IMR-90 (cell line): ENCODE measurements around the gene NKX6-2. TPM values are rescaled to one million over a fixed set of nuclear protein-coding genes. Genes with fewer than 3 reads are reported as not detected.

ENCODE experiments used
- ATAC-seq: fragments of 200-7000 bp; cut with Tn5 transposase; 2 replicates; pipeline ENCODE4 v1.9.1; 2020; ENCODE audit warnings: low read depth, mild to moderate bottlenecking, moderate library complexity
- BruUV-seq: library from RNA; stranded (reverse); fragments of 400-500 nt; replicated peaks from 2 replicates; lab custom pipeline; 2021; lab: Mats Ljungman, UMichigan
- CTCF ChIA-PET: fragments of 300-600 bp; formaldehyde crosslinking; extraction: SDS; loops from one replicate; lab custom pipeline; 2021; ENCODE audit warnings: antibody characterized with exemption; lab: Yijun Ruan, JAX
- POLR2A ChIA-PET: fragments of 300-600 bp; sonication (Branson Sonifier 250); formaldehyde crosslinking; loops from one replicate; lab custom pipeline; 2022; ENCODE audit warnings: antibody characterized with exemption; ENCODE audit not compliant: unreplicated experiment; lab: Charles Lee
- DNase-seq: peaks from one replicate; pipeline ENCODE4 v3.0.0; 2013
- H2AFZ ChIP-seq: replicated peaks from 2 replicates; pipeline ENCODE3; 2013; ENCODE audit warnings: low read length, mild to moderate bottlenecking; ENCODE audit not compliant: poor library complexity
- H2AK5ac ChIP-seq: 2 replicates; pipeline ENCODE4 v1.6.1; 2013; ENCODE audit warnings: low read depth, low read length, inconsistent platforms
- H2AK9ac ChIP-seq: replicated peaks from 2 replicates; pipeline ENCODE3; 2013; ENCODE audit warnings: mild to moderate bottlenecking, low read depth, low read length, moderate library complexity; ENCODE audit not compliant: poor library complexity
- H2BK120ac ChIP-seq: 2 replicates; pipeline ENCODE4 v1.6.1; 2013; ENCODE audit warnings: low read depth, low read length, inconsistent platforms
- H2BK15ac ChIP-seq: 3 replicates; pipeline ENCODE4 v1.6.1; 2013; ENCODE audit warnings: low read depth, low read length, inconsistent platforms
- H2BK20ac ChIP-seq: 2 replicates; pipeline ENCODE4 v1.6.1; 2013; ENCODE audit warnings: low read depth, mild to moderate bottlenecking, inconsistent platforms, low read length, moderate library complexity
- H2BK5ac ChIP-seq: 2 replicates; pipeline ENCODE4 v1.6.1; 2013; ENCODE audit warnings: mild to moderate bottlenecking, low read depth, low read length, inconsistent platforms; ENCODE audit not compliant: poor library complexity, severe bottlenecking
- H3K14ac ChIP-seq: replicated peaks from 2 replicates; pipeline ENCODE4 v1.6.1; 2013; ENCODE audit warnings: low read depth, low read length, inconsistent platforms
- H3K18ac ChIP-seq: 2 replicates; pipeline ENCODE4 v1.6.1; 2013; ENCODE audit warnings: low read depth, low read length, control low read depth
- H3K23ac ChIP-seq: 2 replicates; pipeline ENCODE4 v1.6.1; 2013; ENCODE audit warnings: low read depth, low read length, inconsistent platforms
- H3K27ac ChIP-seq: 2 replicates; pipeline ENCODE4 v1.5.1; 2013; ENCODE audit warnings: mild to moderate bottlenecking, control low read depth, low read length; ENCODE audit not compliant: insufficient read depth
- H3K27me3 ChIP-seq: 2 replicates; pipeline ENCODE4 v1.6.1; 2013; ENCODE audit warnings: low read length; ENCODE audit not compliant: control insufficient read depth, insufficient read depth
- H3K36me3 ChIP-seq: 2 replicates; pipeline ENCODE4 v1.6.1; 2013; ENCODE audit warnings: low read length, mixed read lengths; ENCODE audit not compliant: control insufficient read depth, insufficient read depth
- H3K4ac ChIP-seq: 2 replicates; pipeline ENCODE4 v1.6.1; 2013; ENCODE audit warnings: low read depth, low read length, inconsistent platforms
- H3K4me1 ChIP-seq: 2 replicates; pipeline ENCODE4 v1.6.1; 2013; ENCODE audit warnings: low read length, mixed read lengths; ENCODE audit not compliant: control insufficient read depth, insufficient read depth
- H3K4me2 ChIP-seq: 2 replicates; pipeline ENCODE4 v1.6.1; 2013; ENCODE audit warnings: low read depth, mild to moderate bottlenecking, control low read depth, low read length, moderate library complexity
- H3K4me3 ChIP-seq: 2 replicates; pipeline ENCODE4 v1.5.1; 2013; ENCODE audit warnings: low read depth, mild to moderate bottlenecking, control low read depth, low read length, moderate library complexity; ENCODE audit not compliant: insufficient read depth
- H3K56ac ChIP-seq: 2 replicates; pipeline ENCODE4 v1.6.1; 2013; ENCODE audit warnings: low read length, inconsistent platforms; ENCODE audit not compliant: insufficient read depth; ENCODE audit errors: extremely low read depth
- H3K79me1 ChIP-seq, 2 experiments: 2 replicates each; pipeline ENCODE4 v1.6.1; 2013; ENCODE audit warnings: low read length in 2 of 2, inconsistent platforms in 1 of 2, low read depth in 1 of 2
- H3K9ac ChIP-seq: 2 replicates; pipeline ENCODE4 v1.6.1; 2013; ENCODE audit warnings: low read depth, low read length, control low read depth
- H3K9me1 ChIP-seq: 2 replicates; pipeline ENCODE4 v1.6.1; 2013; ENCODE audit warnings: low read length, inconsistent platforms; ENCODE audit not compliant: insufficient read depth
- H3K9me3 ChIP-seq: 2 replicates; pipeline ENCODE4 v1.6.1; 2013; ENCODE audit warnings: low read length; ENCODE audit not compliant: control insufficient read depth, insufficient read depth
- H4K20me1 ChIP-seq: 2 replicates; pipeline ENCODE4 v1.6.1; 2013; ENCODE audit warnings: low read length, inconsistent platforms; ENCODE audit not compliant: insufficient read depth
- H4K5ac ChIP-seq: 2 replicates; pipeline ENCODE4 v1.6.1; 2013; ENCODE audit warnings: mild to moderate bottlenecking, low read depth, low read length, control low read depth
- H4K8ac ChIP-seq, 2 experiments: 2 replicates each; pipeline ENCODE4 v1.6.1; 2013; ENCODE audit warnings: low read depth in 2 of 2, low read length in 2 of 2, control low read depth in 1 of 2, inconsistent platforms in 1 of 2
- H4K91ac ChIP-seq: 2 replicates; pipeline ENCODE4 v1.6.1; 2013; ENCODE audit warnings: low read depth, low read length, inconsistent platforms; ENCODE audit not compliant: insufficient read depth
- BHLHE40 ChIP-seq: fragments of 150-350 bp; IDR thresholded peaks from 2 replicates; pipeline ENCODE4 v1.6.1; 2016; ENCODE audit warnings: mild to moderate bottlenecking, low read depth, low read length
- CHD1 ChIP-seq: IDR thresholded peaks from 2 replicates; pipeline ENCODE4 v1.6.1; 2012; ENCODE audit warnings: low read depth, low read length, improper control_type of control experiment
- FOS ChIP-seq: fragments of 150-350 bp; IDR thresholded peaks from 2 replicates; pipeline ENCODE4 v1.6.1; 2016; ENCODE audit warnings: low read depth, low read length
- MAFK ChIP-seq: IDR thresholded peaks from 2 replicates; pipeline ENCODE4 v1.6.1; 2012; ENCODE audit warnings: low read depth, low read length, improper control_type of control experiment
- MXI1 ChIP-seq: IDR thresholded peaks from 2 replicates; pipeline ENCODE4 v1.6.1; 2012; ENCODE audit warnings: low read depth, mild to moderate bottlenecking, low read length, moderate library complexity, borderline replicate concordance
- RAD21 ChIP-seq: IDR thresholded peaks from 2 replicates; pipeline ENCODE4 v1.6.1; 2012; ENCODE audit warnings: low read length, improper control_type of control experiment
- RCOR1 ChIP-seq: IDR thresholded peaks from 2 replicates; pipeline ENCODE4 v1.6.1; 2012; ENCODE audit warnings: mild to moderate bottlenecking, low read length, improper control_type of control experiment; ENCODE audit not compliant: insufficient replicate concordance
- RFX5 ChIP-seq: IDR thresholded peaks from 2 replicates; pipeline ENCODE4 v1.8.0; 2012; ENCODE audit warnings: low read depth, mild to moderate bottlenecking, low read length, moderate library complexity
- SMC3 ChIP-seq: fragments of 150-350 bp; IDR thresholded peaks from 2 replicates; pipeline ENCODE4 v1.6.1; 2016; ENCODE audit warnings: low read depth, mild to moderate bottlenecking, antibody characterized with exemption, low read length, moderate library complexity
- WGBS, 2 experiments: methylation state at CpG; one replicate each; pipeline versions ENCODE4 v1.1.5 to v1.1.7; 2013; ENCODE audit warnings: missing lambda C conversion rate in 2 of 2; ENCODE audit not compliant: insufficient read length in 1 of 2; ENCODE audit errors: extremely low coverage in 2 of 2; 5-methylcytosine and 5-hydroxymethylcytosine counted together
- dilution Hi-C: fragments of 300-500 bp; cut with HindIII; formaldehyde crosslinking; loops from one replicate; pipeline ENCODE4 v1.14.3; 2018; ENCODE audit warnings: low sequenced_read_pairs; ENCODE audit not compliant: unreplicated experiment
- in situ Hi-C: fragments of 300-500 bp; cut with MboI; formaldehyde crosslinking; loops from 3 replicates; pipeline ENCODE4 v1.14.3; 2019; ENCODE audit warnings: low sequenced_read_pairs, inconsistent platforms, mixed read lengths
- intact Hi-C: fragments of 100-400 bp; cut with micrococcal nuclease; formaldehyde crosslinking; loops from 2 replicates; pipeline ENCODE4 v1.10.0; 2022
- polyA plus RNA-seq, 3 experiments: library from polyadenylated mRNA; depleted of rRNA; stranded (reverse); fragments of >200 nt; gene quantifications; 2 replicates each; pipeline ENCODE4 v1.2.3, GENCODE V29; 2012; ENCODE audit warnings: low replicate concordance in 1 of 3
- total RNA-seq: library from RNA; depleted of rRNA; stranded (reverse); fragments of >200 nt; gene quantifications from 2 replicates; pipeline ENCODE4 v1.2.3, GENCODE V29; 2012
- TF ChIP-seq, protein P1 (sequence below): fragments of 150-350 bp; IDR thresholded peaks from 2 replicates; pipeline ENCODE4 v1.6.1; 2017; ENCODE audit warnings: mild to moderate bottlenecking, antibody characterized with exemption, low read length, low read depth
- TF ChIP-seq, protein P2 (sequence below): conservative IDR thresholded peaks from 2 replicates; pipeline ENCODE4 v1.5.1; 2012; ENCODE audit warnings: mild to moderate bottlenecking, low read depth, low read length, improper control_type of control experiment

Gene NKX6-2
- total and polyA plus RNA-seq, 2 of the 4 experiments (the other 2 are of a cell fraction), result not detected

DNA sequence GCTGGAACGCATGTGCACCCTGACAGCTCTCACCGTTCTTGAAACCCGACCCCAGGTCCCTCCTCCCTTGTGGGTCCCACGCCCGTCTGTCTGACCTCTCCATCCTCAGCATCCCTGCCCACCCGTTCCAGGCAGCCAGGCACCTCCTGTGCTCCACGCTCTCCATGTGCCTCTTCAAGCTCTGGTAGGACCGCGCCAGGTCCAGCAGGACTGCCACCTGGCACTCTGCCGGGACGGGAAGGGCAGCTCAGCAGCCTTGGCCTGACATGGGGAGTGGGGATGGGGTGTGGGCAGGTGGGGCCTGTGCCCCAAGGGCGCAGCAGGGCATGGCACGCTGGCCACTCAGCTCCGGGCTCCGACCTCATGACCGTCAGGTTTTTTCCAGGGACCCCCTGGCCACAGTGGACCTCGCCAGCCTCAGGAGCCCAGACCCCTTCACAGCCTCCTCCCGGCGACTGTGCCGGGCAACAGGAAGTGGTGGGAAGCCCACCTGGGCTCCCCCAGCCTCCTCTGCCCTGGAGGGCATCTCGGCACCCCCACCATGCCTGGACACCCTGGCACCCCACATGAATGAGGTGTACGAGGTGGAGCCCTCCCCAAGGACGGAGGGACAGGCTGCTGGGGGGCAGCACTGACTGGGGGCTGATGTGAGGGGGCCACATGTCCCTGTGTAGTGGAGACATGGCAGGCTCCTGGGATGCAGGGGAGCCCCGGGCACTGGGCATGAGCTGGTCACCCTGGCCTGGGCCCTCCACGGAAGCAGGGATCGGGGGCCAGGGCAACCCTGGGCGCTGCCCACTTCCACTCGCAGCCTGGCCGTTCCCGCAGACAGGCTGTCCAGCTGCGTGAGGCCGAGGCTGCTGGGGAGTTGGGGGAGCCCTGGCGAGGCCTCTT is 25.1 kb upstream of the NKX6-2 start:
- Histone ChIP-seq H2BK120ac (no peak overlapping the region), H3K79me1 (no peaks in the 10 kb centered on the region), H3K9me1 (no peaks in the 10 kb centered on the region), H3K4me3 (no peak overlapping the region), H4K91ac (no peak overlapping the region), H4K20me1 (no peaks in the 10 kb centered on the region), H3K9me3 (no peaks in the 10 kb centered on the region), H2BK20ac (no peak overlapping the region), H3K4me1 (no peaks in the 10 kb centered on the region), H3K27me3 (peaks cover 24% of the 10 kb centered on the region; the same call in 1 of the 2 replicates), H3K23ac (no peak overlapping the region), H2AK5ac (no peak overlapping the region), H3K36me3 (no peaks in the 10 kb centered on the region), H2BK5ac (no peak overlapping the region), H4K8ac (no peak overlapping the region), H2BK15ac (no peak overlapping the region), H3K56ac (no peak overlapping the region), H3K14ac (no peak overlapping the region), H4K5ac (no peak overlapping the region), H3K4ac (no peak overlapping the region), H2AK9ac (no peak overlapping the region), H3K18ac (no peak overlapping the region), H2AFZ (no peak overlapping the region), H3K9ac (no peak overlapping the region), H3K27ac (no peak overlapping the region), H3K4me2 (no peak overlapping the region)
- DNase-seq, result no peak
- ChIA-PET POLR2A (no interaction called here), CTCF (no interaction called here)
- BruUV-seq, result no TSS peak
- no peak for TF ChIP-seq MAFK
- no peak for TF ChIP-seq RCOR1
- TF ChIP-seq, protein P1, sequence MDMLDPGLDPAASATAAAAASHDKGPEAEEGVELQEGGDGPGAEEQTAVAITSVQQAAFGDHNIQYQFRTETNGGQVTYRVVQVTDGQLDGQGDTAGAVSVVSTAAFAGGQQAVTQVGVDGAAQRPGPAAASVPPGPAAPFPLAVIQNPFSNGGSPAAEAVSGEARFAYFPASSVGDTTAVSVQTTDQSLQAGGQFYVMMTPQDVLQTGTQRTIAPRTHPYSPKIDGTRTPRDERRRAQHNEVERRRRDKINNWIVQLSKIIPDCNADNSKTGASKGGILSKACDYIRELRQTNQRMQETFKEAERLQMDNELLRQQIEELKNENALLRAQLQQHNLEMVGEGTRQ, result no peak
- no peak for TF ChIP-seq BHLHE40
- no peak for TF ChIP-seq CHD1
- no peak for TF ChIP-seq FOS
- no peak for TF ChIP-seq MXI1
- TF ChIP-seq SMC3, result no peak
- TF ChIP-seq RFX5, result no peak
- TF ChIP-seq, protein P2, sequence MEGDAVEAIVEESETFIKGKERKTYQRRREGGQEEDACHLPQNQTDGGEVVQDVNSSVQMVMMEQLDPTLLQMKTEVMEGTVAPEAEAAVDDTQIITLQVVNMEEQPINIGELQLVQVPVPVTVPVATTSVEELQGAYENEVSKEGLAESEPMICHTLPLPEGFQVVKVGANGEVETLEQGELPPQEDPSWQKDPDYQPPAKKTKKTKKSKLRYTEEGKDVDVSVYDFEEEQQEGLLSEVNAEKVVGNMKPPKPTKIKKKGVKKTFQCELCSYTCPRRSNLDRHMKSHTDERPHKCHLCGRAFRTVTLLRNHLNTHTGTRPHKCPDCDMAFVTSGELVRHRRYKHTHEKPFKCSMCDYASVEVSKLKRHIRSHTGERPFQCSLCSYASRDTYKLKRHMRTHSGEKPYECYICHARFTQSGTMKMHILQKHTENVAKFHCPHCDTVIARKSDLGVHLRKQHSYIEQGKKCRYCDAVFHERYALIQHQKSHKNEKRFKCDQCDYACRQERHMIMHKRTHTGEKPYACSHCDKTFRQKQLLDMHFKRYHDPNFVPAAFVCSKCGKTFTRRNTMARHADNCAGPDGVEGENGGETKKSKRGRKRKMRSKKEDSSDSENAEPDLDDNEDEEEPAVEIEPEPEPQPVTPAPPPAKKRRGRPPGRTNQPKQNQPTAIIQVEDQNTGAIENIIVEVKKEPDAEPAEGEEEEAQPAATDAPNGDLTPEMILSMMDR, result no peak
- TF ChIP-seq RAD21, result no peak
- no peak for ATAC-seq
- in situ Hi-C loops (no loop called here), dilution Hi-C loops (no loop called here), intact Hi-C loops (no loop called here)
- 37% methylated on average over 8 of the region's 33 CpGs; no CpG with 5 or more reads in 1 of the 2 experiments for WGBS, 2 experiments
